Measurements from ENCODE around the gene EEPD1. TPM values are rescaled to one million over a fixed set of nuclear protein-coding genes. Genes with fewer than 3 reads are reported as not detected.

The EEPD1 gene
- total and polyA plus RNA-seq, 12 donors = 6.0 to 29.0 (median 9.4) TPM

GRCh38 chr7:36165802-36166201 is 12.7 kb downstream of the EEPD1 start:
- no peak for DNase-seq
- 90 to 98% (median 96%) methylated on average over 4 of the region's 4 CpGs for WGBS, 4 donors
- intact Hi-C loops (cut with DNase I) = no loop called here

GRCh38 chr7:36167403-36168050 is 14.5 kb downstream of the EEPD1 start:
- Histone ChIP-seq H3K4me1 (replicated peaks in 1 of 2) (no peaks in the 10 kb centered on the region), H3K36me3 (replicated peaks in 1 of 2) (no peaks in the 10 kb centered on the region), H3K27ac (no peak overlapping the region), H3K4me3 (no peak overlapping the region), H3K27me3 (no peaks in the 10 kb centered on the region), H3K9me3 (replicated peaks in 1 of 3) (no peaks in the 10 kb centered on the region)
- 87 to 98% (median 92%) methylated on average over 12 of the region's 12 CpGs for WGBS, 4 donors
- TF ChIP-seq, protein P1, sequence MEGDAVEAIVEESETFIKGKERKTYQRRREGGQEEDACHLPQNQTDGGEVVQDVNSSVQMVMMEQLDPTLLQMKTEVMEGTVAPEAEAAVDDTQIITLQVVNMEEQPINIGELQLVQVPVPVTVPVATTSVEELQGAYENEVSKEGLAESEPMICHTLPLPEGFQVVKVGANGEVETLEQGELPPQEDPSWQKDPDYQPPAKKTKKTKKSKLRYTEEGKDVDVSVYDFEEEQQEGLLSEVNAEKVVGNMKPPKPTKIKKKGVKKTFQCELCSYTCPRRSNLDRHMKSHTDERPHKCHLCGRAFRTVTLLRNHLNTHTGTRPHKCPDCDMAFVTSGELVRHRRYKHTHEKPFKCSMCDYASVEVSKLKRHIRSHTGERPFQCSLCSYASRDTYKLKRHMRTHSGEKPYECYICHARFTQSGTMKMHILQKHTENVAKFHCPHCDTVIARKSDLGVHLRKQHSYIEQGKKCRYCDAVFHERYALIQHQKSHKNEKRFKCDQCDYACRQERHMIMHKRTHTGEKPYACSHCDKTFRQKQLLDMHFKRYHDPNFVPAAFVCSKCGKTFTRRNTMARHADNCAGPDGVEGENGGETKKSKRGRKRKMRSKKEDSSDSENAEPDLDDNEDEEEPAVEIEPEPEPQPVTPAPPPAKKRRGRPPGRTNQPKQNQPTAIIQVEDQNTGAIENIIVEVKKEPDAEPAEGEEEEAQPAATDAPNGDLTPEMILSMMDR (IDR thresholded peaks at IDR 0.05) = no peak
- TF ChIP-seq POLR2A (IDR thresholded peaks at IDR 0.05) = no peak
- no peak for DNase-seq
- intact Hi-C loops (cut with DNase I) = no loop called here

More at GRCh38 chr7:36165802-36166201, 12.7 kb downstream of the EEPD1 start:
- Histone ChIP-seq H3K36me3 (replicated peaks in 1 of 2) (no peaks in the 10 kb centered on the region), H3K4me1 (replicated peaks in 1 of 2) (no peaks in the 10 kb centered on the region), H3K27ac (no peak overlapping the region), H3K27me3 (no peaks in the 10 kb centered on the region), H3K9me3 (replicated peaks in 1 of 3) (no peaks in the 10 kb centered on the region), H3K4me3 (no peak overlapping the region)
- TF ChIP-seq, protein P1 (IDR thresholded peaks at IDR 0.05) = no peak
- TF ChIP-seq POLR2A (IDR thresholded peaks at IDR 0.05) = no peak

- Histone ChIP-seq H3K9me3 (replicated peaks in 1 of 3) (no peaks in the 10 kb centered on the region), H3K36me3 (replicated peaks in 1 of 2) (no peaks in the 10 kb centered on the region), H3K27ac (no peak overlapping the region), H3K4me3 (no peak overlapping the region), H3K4me1 (replicated peaks in 1 of 2) (no peaks in the 10 kb centered on the region), H3K27me3 (no peaks in the 10 kb centered on the region)
- no peak for DNase-seq
- WGBS, 4 donors = 29 to 46% (median 38%) methylated on average over 2 of the region's 2 CpGs
- TF ChIP-seq, protein P1 (IDR thresholded peaks at IDR 0.05) = no peak
- TF ChIP-seq POLR2A (IDR thresholded peaks at IDR 0.05) = no peak
- intact Hi-C loops (cut with DNase I) = no loop called here
Observed at GRCh38 chr7:36171503-36171902, 18.4 kb downstream of the EEPD1 start.

DNA sequence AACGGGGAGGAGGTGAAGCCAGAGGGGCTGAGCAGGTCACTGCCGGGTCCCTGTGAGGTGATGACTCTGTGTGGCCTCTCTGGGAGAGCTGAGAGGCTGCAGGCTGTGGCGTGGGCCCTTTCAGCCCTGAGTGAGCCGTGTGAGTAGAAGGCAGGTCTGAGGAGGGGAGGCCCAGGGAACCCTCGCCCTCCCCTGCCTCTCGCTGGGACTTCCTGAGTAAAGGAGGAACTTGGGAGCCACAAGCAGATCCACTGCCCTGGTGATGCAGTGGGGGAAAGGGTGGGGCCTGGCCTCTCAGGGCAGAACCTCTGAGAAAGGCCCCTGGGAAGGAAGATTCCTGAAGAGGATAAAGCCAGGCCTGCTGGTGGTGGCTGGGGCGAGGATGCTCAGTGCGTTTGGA is 22.8 kb downstream of the EEPD1 start:
- Histone ChIP-seq H3K4me1 (replicated peaks in 1 of 2) (peaks cover 0 to 13% of the 10 kb centered on the region in 2 donors), H3K27ac (peak overlapping the region in 1 of 5 donors; percentile 32), H3K36me3 (replicated peaks in 1 of 2) (no peaks in the 10 kb centered on the region), H3K9me3 (replicated peaks in 1 of 3) (no peaks in the 10 kb centered on the region), H3K27me3 (no peaks in the 10 kb centered on the region), H3K4me3 (no peak overlapping the region)
- peak in 6 of 7 donors; percentile 24 to 58 (median 36) for DNase-seq
- WGBS, 4 donors = 69 to 74% (median 73%) methylated on average over 6 to 8 of the region's 8 CpGs
- no peak for TF ChIP-seq POLR2A (IDR thresholded peaks at IDR 0.05)
- TF ChIP-seq, protein P1 (IDR thresholded peaks at IDR 0.05) = no peak
- intact Hi-C loops (cut with DNase I) = no loop called here
